T-helper 2 cell treated with Interferon-gamma antibody and Interleukin-4, amounts not matched to agents 5 μg/mL and 100 μg/mL, for 36 hours (primary cell): ENCODE results near the gene KATNAL2.

Experiments
- DNase-seq: peaks from one replicate; pipeline ENCODE4 v3.0.0; 2021; ENCODE audit warnings: low spot score
- H3K27ac Mint-ChIP-seq: one replicate; pipeline ENCODE4 v1.8.0; 2021; ENCODE audit warnings: mild to moderate bottlenecking, mixed read lengths
- H3K27me3 Mint-ChIP-seq: one replicate; pipeline ENCODE4 v1.8.0; 2021; ENCODE audit warnings: low read depth, mixed read lengths
- H3K36me3 Mint-ChIP-seq: one replicate; pipeline ENCODE4 v1.8.0; 2021; ENCODE audit warnings: low read depth, mixed read lengths
- H3K4me1 Mint-ChIP-seq: one replicate; pipeline ENCODE4 v1.8.0; 2021; ENCODE audit warnings: low read depth, mixed read lengths
- H3K4me3 Mint-ChIP-seq: one replicate; pipeline ENCODE4 v1.8.0; 2022; ENCODE audit warnings: mild to moderate bottlenecking, moderate library complexity, mixed read lengths
- H3K9me3 Mint-ChIP-seq: one replicate; pipeline ENCODE4 v1.8.0; 2021; ENCODE audit warnings: mixed read lengths

Gene KATNAL2, protein sequence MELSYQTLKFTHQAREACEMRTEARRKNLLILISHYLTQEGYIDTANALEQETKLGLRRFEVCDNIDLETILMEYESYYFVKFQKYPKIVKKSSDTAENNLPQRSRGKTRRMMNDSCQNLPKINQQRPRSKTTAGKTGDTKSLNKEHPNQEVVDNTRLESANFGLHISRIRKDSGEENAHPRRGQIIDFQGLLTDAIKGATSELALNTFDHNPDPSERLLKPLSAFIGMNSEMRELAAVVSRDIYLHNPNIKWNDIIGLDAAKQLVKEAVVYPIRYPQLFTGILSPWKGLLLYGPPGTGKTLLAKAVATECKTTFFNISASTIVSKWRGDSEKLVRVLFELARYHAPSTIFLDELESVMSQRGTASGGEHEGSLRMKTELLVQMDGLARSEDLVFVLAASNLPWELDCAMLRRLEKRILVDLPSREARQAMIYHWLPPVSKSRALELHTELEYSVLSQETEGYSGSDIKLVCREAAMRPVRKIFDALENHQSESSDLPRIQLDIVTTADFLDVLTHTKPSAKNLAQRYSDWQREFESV

DNA sequence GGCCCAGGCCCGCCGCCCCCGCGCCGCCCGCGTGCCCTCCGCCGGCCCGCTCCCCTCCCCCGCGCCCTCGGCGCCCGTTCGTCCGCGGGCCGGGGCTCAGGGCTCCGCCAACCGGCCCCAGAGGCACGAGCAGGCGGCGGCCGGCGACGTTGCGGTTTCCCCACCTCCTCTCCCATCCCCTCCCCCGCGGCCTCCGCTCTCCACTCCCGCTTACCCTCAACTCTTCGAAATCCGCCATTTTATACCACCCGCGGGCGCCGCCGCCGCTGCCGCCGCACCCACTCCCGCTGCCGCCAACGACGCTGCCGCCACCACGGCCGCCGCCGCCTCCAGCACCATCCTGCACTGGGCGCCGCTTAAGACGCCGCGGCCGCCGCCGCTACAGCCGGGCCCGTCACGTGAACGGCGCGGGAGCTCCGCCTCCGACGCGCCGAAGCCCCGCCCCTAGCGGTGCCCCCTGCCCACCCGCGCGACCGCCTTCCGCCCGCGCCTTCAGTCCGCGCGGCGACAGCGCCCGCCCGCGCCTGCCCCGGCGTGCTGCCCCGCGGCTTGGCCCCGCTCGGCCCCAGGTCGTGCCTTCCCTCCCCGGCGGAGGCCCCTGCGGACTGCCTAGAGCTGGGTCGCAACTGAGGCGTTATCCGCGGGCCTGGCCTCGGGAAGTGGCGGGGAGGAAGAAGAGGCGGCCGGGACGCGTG, at the start of gene KATNAL2, which contains the start of gene PIAS2:
Gene KATNAL2, plus strand, starts transcription at position 495 of the 695 bp plus-strand sequence. CDS start 29,271 bp downstream, outside the sequence.
Gene PIAS2, minus strand, starts transcription at position 400 of the 695 bp plus-strand sequence. Its CDS starts 162 bp downstream, at position 238.
- H3K4me3 Mint-ChIP-seq: peak within 1 kb of the TSS; percentile 92
- H3K27me3 Mint-ChIP-seq: no peaks in the 10 kb centered on the region
- H3K27ac Mint-ChIP-seq: peak within 1 kb of the TSS; percentile 83
- no peaks in the 10 kb centered on the region for H3K9me3 Mint-ChIP-seq
- H3K36me3 Mint-ChIP-seq: no peaks in the 10 kb centered on the region
- H3K4me1 Mint-ChIP-seq: peaks cover 34% of the 10 kb centered on the region
- DNase-seq: peak; percentile 78

DNA sequence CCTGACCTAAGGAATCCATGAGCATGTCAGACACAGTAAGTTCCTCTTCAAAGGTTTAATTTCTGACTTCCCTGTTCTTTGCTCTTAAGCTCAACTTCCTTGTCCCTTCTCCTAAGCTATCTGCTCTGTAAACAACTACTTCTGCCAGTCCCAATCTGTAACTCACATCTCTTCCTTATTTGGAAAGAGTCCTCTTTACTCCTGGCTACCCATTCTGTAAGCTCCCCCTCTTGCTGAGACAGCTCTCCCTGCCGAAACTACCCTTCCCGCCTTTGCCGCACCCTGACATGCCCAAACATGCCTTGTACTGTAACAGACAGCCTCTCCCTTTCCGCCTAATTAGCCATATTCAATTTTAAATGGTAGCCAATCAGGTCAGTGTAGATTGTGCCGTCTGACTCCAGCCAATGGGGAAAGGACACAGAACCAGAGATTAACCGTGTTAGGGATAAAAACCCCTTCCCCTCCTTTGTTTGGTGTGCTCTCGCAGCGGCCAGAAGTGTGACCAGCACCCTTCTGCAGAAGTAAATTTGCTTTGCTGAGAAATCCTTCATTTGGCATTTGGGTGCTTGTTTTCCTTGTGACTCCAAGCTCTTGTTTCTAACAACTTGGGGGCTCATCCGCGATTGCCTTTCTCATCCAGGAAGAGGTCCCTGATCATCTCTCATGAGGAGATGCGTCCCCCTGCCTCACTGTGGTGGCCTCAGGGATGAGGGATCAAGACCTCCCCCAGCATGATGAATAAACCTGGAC, 49.1 kb upstream of the KATNAL2 start:
- DNase-seq: no peak
- Mint-ChIP-seq H3K9me3 (peaks cover 32% of the 10 kb centered on the region), H3K4me1 (peaks cover 7% of the 10 kb centered on the region), H3K27me3 (no peaks in the 10 kb centered on the region), H3K27ac (no peak overlapping the region), H3K4me3 (no peak overlapping the region), H3K36me3 (peaks cover 31% of the 10 kb centered on the region)

DNA sequence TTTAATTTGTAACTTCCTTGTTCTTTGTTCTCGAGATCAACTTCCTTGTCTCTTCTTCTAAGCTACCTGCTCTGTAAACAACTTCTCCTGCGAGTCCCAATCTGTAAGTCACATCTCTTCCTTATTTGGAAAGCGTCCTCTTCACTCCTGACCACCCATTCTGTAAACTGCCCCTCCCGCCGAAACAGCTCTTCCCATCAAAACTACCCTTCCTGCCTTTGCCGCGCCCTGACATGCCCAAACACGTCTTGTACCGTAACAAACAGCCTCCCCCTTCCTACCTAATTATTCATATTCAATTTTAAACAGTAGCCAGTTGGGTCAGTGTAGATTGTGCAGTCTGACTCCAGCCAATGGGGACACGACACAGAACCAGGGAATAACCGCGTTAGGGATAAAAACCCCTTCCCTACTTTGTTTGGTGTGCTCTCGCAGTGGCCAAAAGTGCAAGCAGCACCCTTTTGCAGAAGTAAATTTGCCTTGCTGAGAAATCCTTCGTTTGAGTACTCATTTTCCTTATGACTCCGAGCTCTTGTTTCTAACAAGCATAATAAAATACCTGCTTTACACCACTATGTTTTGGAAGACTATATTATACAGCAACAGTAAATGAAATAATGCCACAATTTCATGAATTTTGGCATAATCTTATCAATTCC, 39.9 kb upstream of the KATNAL2 start:
- Mint-ChIP-seq H3K27ac (no peak overlapping the region), H3K9me3 (peaks cover 44% of the 10 kb centered on the region), H3K4me3 (no peak overlapping the region), H3K27me3 (no peaks in the 10 kb centered on the region), H3K36me3 (peaks cover 43% of the 10 kb centered on the region), H3K4me1 (peaks cover 2% of the 10 kb centered on the region)
- no peak for DNase-seq

DNA sequence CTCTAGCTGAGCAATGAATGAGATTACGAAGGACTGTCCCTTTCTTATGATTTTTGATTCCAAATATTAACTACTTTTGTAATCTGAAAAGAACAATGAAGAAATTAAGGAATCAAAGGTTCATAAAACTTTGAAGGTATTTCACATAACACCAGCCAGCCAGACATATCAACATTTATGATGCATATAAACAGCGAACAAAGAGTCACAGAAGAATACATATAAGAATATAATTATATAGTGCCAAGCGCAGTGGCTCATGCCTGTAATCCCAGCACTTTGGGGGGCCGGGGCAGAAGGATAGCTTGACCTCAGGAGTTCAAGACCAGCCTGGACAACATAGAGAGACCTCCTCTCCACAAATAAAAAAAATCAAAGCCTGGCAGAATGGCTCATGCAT, 34.2 kb upstream of the KATNAL2 start:
- H3K4me1 Mint-ChIP-seq: no peaks in the 10 kb centered on the region
- H3K27ac Mint-ChIP-seq: no peak overlapping the region
- peaks cover 27% of the 10 kb centered on the region for H3K36me3 Mint-ChIP-seq
- DNase-seq: no peak
- no peak overlapping the region for H3K4me3 Mint-ChIP-seq
- H3K27me3 Mint-ChIP-seq: no peaks in the 10 kb centered on the region
- H3K9me3 Mint-ChIP-seq: peaks cover 17% of the 10 kb centered on the region

DNA sequence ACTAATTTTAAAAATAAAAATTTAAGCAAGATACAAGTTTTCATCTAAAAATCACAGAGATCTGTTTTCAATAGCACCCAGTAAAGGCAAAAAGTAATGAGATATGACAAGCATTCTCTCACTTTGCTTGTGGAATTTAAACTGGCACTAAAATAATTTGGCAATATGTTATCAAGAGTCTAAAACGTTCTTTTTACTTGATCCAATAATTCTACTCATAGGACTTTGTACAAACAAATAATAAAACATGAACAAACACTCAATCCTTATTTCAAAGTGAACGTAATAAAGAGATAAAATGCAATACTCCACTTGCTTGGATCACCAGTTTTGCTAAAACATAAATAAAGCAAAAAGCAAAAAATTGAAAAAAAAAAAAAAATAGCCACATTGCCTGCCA, 30.5 kb upstream of the KATNAL2 start:
- Mint-ChIP-seq H3K9me3 (peaks cover 30% of the 10 kb centered on the region), H3K36me3 (peaks cover 38% of the 10 kb centered on the region), H3K27ac (no peak overlapping the region), H3K4me3 (no peak overlapping the region), H3K4me1 (peaks cover 4% of the 10 kb centered on the region), H3K27me3 (no peaks in the 10 kb centered on the region)
- no peak for DNase-seq

DNA sequence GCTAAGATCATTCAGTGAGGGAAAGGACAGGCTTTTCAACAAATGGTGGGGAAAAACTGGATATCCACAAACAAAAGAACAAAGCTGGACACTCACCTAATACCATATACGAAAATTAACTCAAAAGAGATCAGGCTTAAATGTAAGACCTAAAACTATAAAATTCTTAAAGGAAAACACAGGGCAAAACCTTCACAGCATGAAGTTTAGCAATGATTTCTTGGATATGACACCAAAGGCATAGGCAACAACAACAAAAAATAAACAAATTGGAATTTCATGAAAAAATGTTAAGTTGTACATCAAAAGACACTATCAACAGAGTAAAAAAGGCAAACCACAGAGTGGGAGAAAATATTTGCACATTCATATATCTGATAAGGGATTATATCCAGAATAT, 28.4 kb upstream of the KATNAL2 start:
- Mint-ChIP-seq H3K27me3 (no peaks in the 10 kb centered on the region), H3K4me3 (no peak overlapping the region), H3K9me3 (peaks cover 30% of the 10 kb centered on the region), H3K36me3 (peaks cover 40% of the 10 kb centered on the region), H3K4me1 (peaks cover 13% of the 10 kb centered on the region), H3K27ac (no peak overlapping the region)
- no peak for DNase-seq

DNA sequence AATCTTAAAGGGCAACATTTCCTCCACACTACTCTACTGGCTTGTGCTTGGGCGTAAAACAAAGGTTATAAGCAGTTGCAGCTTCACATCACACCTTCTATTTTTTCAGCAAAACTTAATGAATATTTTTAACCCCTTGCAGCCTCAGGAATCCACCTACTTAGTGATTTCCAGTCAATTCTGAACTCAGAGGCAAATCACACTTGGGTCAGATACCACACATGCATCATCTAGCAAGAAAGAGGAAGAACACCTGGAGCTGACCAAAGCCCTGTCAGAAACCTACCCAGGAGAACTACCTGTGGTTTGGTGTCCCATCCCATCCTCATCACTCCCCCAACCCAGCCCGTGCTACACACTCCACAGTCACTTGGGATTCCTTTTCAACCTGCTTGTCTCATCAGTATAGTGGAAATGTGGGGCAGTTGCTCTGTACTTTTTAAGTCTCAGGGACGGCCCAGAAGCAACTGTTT, 25.6 kb upstream of the KATNAL2 start:
- Mint-ChIP-seq H3K4me3 (no peak overlapping the region), H3K4me1 (peaks cover 17% of the 10 kb centered on the region), H3K27me3 (no peaks in the 10 kb centered on the region), H3K9me3 (peaks cover 30% of the 10 kb centered on the region), H3K36me3 (peaks cover 46% of the 10 kb centered on the region), H3K27ac (no peak overlapping the region)
- no peak for DNase-seq

DNA sequence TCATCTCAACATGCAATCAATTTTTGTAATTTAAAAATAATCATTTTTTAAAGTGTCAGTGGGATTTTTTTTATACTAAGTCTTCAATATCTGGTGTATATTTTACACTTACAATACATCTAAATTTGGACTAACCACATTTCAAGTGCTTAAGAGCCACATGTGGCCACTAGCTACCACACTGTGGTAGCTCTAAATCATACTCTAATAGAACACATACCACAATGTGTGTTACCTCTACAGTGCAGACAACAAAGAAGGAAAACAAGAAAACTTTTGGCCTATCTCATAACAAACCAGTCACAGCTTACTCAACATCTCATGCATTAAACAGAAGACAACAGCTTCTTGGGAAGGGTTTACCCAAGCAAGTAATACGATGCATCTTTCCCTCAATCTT, 24.6 kb upstream of the KATNAL2 start:
- no peak overlapping the region for H3K27ac Mint-ChIP-seq
- DNase-seq: no peak
- H3K27me3 Mint-ChIP-seq: no peaks in the 10 kb centered on the region
- H3K4me3 Mint-ChIP-seq: no peak overlapping the region
- H3K4me1 Mint-ChIP-seq: peaks cover 17% of the 10 kb centered on the region
- H3K9me3 Mint-ChIP-seq: peaks cover 26% of the 10 kb centered on the region
- peaks cover 37% of the 10 kb centered on the region for H3K36me3 Mint-ChIP-seq

DNA sequence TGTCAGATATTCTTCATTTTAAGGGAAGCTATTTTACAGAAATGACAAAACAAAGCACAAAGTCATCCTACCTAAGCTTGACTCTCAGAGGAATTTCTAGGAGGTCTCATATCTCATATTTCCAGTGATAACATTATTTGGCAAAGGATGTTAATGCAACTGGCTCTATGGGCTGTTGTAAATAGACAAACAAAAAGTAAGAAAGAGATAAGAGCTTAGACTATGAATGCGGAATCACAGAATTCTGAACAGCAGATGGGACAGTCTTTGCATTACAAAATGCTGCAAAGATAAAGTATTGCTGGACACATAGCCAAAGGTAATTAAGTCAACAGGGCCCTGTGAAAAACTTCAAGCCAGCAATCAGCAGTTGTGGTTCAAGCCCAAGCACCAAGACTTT, 24.0 kb upstream of the KATNAL2 start:
- Mint-ChIP-seq H3K9me3 (peaks cover 23% of the 10 kb centered on the region), H3K27ac (no peak overlapping the region), H3K27me3 (no peaks in the 10 kb centered on the region), H3K4me3 (no peak overlapping the region), H3K36me3 (peaks cover 33% of the 10 kb centered on the region), H3K4me1 (peaks cover 17% of the 10 kb centered on the region)
- no peak for DNase-seq

DNA sequence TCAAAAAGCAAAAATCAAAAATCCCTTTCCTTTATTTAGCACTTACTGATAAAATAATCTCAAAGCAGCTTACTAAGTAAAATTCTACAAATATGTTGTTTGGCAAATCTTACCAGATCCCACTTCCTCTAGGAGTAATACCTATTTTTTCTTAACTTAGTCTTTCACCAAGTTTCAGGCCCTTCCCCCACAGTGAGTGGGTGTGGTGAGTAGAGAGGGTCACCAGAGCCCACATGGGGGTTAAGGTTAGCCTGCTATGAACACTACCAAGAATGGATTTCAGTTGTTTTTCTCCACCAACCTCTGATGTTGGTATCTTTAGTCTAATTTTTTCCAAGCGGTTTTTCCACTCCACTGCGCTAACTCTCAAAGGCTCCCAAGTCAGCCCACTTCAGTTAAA, 23.3 kb upstream of the KATNAL2 start:
- H3K27ac Mint-ChIP-seq: no peak overlapping the region
- H3K4me3 Mint-ChIP-seq: no peak overlapping the region
- no peak for DNase-seq
- no peaks in the 10 kb centered on the region for H3K27me3 Mint-ChIP-seq
- H3K9me3 Mint-ChIP-seq: peaks cover 16% of the 10 kb centered on the region
- H3K4me1 Mint-ChIP-seq: peaks cover 17% of the 10 kb centered on the region
- H3K36me3 Mint-ChIP-seq: peaks cover 25% of the 10 kb centered on the region

DNA sequence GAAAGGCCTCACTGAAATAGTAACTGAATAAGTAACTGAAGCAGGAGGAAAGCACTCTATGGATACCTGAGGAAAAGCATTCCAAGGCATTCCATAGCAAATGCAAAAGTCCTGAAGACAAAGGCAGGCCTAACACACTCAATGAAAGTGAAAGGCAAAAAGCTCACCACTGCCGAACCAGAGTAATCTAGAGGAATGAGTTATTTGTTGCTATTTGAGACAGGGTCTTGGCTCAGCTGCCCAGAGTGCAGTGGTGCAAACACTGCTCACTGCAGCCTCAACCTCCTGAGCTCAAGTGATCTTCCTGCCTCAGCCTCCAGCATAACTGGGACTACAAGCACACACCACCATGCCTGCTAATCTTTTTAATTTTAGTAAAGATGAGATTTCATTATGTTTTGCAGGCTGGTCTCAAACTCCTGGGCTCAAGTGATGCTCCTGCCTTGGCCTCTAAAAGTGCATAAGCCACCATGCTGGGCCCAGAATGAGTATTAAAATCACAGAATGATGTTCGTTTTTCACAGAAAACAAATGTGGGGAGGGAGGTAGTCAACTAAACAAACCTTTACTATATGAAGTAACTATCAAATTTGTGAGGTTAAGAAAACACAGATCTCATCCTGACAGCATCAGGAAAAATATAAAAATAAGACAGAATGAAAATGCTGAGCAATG, 18.0 kb upstream of the KATNAL2 start:
- H3K27me3 Mint-ChIP-seq: no peaks in the 10 kb centered on the region
- no peaks in the 10 kb centered on the region for H3K9me3 Mint-ChIP-seq
- peaks cover 21% of the 10 kb centered on the region for H3K36me3 Mint-ChIP-seq
- H3K27ac Mint-ChIP-seq: no peak overlapping the region
- peaks cover 3% of the 10 kb centered on the region for H3K4me1 Mint-ChIP-seq
- no peak overlapping the region for H3K4me3 Mint-ChIP-seq
- DNase-seq: no peak

DNA sequence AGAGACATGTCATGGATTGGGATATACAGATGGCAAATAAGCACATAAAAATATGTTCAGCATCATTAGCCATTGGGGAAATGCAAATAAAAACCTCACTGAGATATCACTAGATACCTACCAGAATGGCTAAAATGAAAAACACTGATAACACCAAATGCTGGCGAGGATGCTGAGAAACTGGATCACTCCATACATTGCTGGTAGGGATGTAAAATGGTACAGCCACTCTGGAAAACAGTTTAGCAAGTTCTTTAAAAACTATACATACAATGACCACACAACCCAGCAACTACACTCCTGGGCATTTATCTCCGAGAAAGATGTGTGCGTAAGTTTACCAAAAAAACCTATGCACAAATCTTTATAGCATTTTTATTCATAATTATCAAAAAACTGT, 14.0 kb upstream of the KATNAL2 start:
- Mint-ChIP-seq H3K4me3 (no peak overlapping the region), H3K4me1 (peaks cover 3% of the 10 kb centered on the region), H3K27me3 (no peaks in the 10 kb centered on the region), H3K27ac (no peak overlapping the region), H3K36me3 (peaks cover 16% of the 10 kb centered on the region), H3K9me3 (no peaks in the 10 kb centered on the region)
- DNase-seq: no peak

DNA sequence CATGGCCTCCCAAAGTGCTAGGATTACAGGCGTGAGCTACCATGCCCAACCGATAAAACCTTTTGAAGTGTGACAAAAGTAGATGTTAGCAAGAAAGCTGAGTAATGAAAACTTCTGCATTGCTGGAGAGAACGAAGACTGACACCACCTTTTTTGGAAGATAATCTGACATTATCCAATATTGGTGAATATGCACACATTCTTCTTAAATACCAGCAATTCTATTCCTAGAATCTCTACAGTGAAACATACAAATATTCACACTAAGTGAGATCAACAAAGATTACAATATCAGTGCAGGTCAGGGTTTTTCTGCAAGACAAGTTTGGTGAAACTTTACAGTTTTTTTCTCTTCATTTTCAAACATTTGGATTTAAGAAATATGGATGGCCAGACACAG, 7.9 kb upstream of the KATNAL2 start:
- Mint-ChIP-seq H3K4me3 (no peak overlapping the region), H3K9me3 (no peaks in the 10 kb centered on the region), H3K36me3 (peaks cover 6% of the 10 kb centered on the region), H3K4me1 (peaks cover 6% of the 10 kb centered on the region), H3K27me3 (no peaks in the 10 kb centered on the region), H3K27ac (no peak overlapping the region)
- DNase-seq: no peak
